Myocyte (in vitro differentiated cells): Measurements from ENCODE around the gene CDCA7L. TPM values are rescaled to one million over a fixed set of nuclear protein-coding genes. Genes with fewer than 3 reads are reported as not detected.
"Not testable (repeated sequence)": the region's sequence is repeated elsewhere in the genome, so short reads cannot be mapped to it uniquely, and the experiment has no call there.

Experiments used
- DNase-seq: peaks from one replicate; pipeline ENCODE4 v3.0.0-alpha.2; 2012; ENCODE audit warnings: low read depth
- total RNA-seq: library from RNA; depleted of rRNA; stranded (reverse); fragments of >200 nt; gene quantifications from 2 replicates; pipeline ENCODE4 v1.2.3, GENCODE V29; 2014

The CDCA7L gene
- total RNA-seq, 1 donor from 2014 or later: 26.6 TPM

GRCh38 chr7:21911341-21911875 is 34.3 kb downstream of the CDCA7L start:
- no peak for DNase-seq

- DNase-seq: no peak
Measured at GRCh38 chr7:21910253-21910652, 35.4 kb downstream of the CDCA7L start.

GRCh38 chr7:21908746-21909145 is 37.0 kb downstream of the CDCA7L start:
- no peak for DNase-seq

GRCh38 chr7:21903020-21903786 is 42.5 kb downstream of the CDCA7L start:
- DNase-seq: peak; percentile 47

- DNase-seq: peak; percentile 51
Measured at GRCh38 chr7:21902240-21902639, 43.5 kb downstream of the CDCA7L start.

- DNase-seq: no peak
Measured at GRCh38 chr7:21898265-21898930, 47.3 kb downstream of the CDCA7L start.

DNA sequence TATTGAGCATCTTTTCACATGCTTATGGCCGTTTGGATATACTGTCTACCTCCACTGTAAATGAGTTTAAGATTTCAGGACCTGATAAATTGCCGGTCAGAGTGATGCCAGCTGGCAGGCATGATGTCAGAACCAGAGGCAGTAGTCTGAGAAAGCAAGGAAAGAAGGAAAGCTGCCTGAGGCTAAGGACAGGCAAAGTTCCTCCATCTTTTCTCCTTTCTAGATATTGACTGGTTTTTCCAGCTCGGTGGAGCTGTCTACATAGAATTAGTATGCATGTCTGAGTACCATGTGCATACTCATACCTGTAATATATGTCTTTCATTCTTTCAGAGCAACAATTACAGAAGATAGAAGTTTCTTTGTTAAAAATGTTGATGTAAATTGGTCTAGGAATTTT is 52.3 kb downstream of the CDCA7L start:
- no peak for DNase-seq

GRCh38 chr7:21891291-21891690 is 54.4 kb downstream of the CDCA7L start:
- DNase-seq: no peak

- DNase-seq: no peak
Measured at GRCh38 chr7:21887779-21888178, 57.9 kb downstream of the CDCA7L start.

- DNase-seq: no peak
Measured at GRCh38 chr7:21887353-21887752, 58.3 kb downstream of the CDCA7L start.

DNA sequence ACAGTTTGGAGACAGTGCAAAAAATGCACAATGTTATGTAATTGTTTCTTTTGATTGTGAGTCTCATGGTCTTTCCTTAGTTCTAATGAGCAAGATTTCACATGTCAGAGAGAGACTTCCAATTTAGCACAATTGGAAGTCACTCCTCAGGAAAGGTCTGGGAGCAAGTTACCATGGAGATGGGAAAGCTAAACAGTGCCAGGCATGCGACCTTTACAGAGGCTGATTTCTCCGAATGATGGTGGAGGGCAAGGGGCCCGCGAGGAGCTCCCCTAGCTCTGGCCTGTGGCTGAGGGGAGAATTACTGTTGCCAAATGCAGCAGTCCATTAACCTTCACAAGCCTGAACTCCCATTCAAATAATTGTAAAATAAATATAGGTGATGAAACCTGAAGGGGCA is 59.3 kb downstream of the CDCA7L start:
- no peak for DNase-seq

GRCh38 chr7:21884496-21884895 is 61.2 kb downstream of the CDCA7L start:
- no peak for DNase-seq

GRCh38 chr7:21883501-21883900 is 62.2 kb downstream of the CDCA7L start:
- DNase-seq: not testable (repeated sequence)

GRCh38 chr7:21883069-21883468 is 62.6 kb downstream of the CDCA7L start:
- no peak for DNase-seq

- DNase-seq: no peak
Measured at GRCh38 chr7:21869785-21870402, 75.8 kb downstream of the CDCA7L start.

GRCh38 chr7:21868576-21868850 is 77.2 kb downstream of the CDCA7L start:
- no peak for DNase-seq

DNA sequence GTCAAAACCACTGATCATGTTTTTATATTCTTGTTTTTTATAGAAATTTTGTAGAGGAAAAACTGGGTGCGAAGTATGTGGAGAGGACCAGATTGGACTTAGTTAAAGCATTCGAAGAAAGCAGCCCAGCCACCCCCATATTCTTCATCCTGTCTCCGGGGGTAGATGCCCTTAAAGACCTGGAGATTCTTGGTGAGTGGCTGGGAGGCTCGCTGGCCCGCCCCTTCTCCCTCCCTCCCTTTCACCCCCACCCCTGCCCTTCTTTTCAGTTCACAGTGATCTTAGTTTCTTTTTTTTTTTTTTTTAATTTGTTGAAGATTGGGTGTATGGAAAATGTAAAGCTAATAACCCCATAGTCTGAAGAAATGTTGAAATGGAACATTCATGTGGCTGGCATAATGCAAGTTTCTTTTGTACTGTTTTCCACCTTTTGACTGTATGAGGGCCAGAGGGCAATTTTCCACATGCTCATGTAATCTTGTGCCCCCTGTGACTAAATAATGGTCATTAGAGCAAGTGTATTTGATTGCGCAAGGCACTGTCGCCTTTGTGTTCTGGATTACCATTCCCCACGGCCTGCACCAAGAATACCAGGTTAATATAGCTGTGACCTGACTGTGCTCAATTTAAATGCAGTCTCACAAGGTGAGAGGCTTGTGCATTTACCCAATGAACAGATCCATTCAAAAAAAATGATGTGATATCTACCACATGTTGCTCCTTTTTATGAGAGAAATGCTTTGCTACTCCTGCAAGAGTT is 77.7 kb downstream of the CDCA7L start:
- no peak for DNase-seq

- DNase-seq: no peak
Measured at GRCh38 chr7:21867226-21867625, 78.5 kb downstream of the CDCA7L start.

- DNase-seq: no peak
Measured at GRCh38 chr7:21866731-21867130, 79.0 kb downstream of the CDCA7L start.

DNA sequence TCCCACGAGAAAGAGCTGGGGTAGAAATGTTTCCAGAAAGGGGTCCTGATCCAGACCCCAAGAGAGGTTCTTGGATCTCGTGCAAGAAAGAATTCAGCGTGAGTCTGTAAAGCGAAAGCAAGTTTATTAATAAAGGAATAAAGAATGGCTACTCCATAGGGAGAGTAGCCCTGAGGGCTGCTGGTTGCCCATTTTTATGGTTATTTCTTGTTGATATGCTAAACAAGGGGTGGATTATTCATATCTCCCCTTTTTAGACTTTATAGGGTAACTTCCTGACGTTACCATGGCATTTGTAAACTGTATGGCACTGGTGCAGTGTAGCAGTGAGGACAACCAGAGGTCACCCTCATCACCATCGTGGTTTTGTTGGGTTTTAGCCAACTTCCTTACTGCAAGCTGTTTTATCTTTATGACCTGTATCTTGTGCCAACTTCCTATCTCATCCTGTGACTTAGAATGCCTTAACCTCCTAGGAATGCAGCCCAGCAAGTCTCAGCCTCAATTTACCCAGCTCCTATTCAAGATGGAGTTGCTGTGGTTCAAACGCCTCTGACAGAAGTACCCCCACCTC is 80.0 kb downstream of the CDCA7L start:
- DNase-seq: not testable (repeated sequence)

DNA sequence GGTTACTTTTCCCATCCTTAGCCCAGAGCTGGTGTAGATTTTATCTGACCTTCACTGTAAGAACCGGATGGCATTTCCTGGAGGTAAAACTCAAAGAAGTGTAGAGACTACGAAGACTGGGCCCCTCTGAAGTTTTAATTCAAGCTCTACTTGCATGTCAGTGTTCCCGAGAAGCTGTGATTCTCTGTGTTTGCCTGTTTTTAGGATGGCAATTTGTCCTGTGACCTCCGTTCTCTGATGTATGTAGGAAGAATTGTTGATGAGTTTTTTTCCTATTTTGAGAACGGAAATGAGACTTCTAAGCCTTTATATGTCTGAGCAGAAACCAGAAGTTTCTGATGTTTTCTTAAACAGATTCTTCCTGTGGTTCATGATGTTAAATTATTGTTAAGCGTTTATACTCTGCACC is 94.1 kb downstream of the CDCA7L start:
- no peak for DNase-seq
